Common myeloid progenitor, CD34-positive (primary cell): ENCODE measurements around the gene PHF12.

Experiments used
- CTCF ChIA-PET: fragments of 350-600 bp; sonication (Branson Sonifier 250); formaldehyde crosslinking; loops from one replicate; lab custom pipeline; 2021; ENCODE audit warnings: antibody characterized with exemption; lab: Charles Lee
- POLR2A ChIA-PET: fragments of 350-600 bp; sonication (Branson Sonifier 250); formaldehyde crosslinking; loops from one replicate; lab custom pipeline; 2021; ENCODE audit warnings: antibody characterized with exemption; lab: Charles Lee
- DNase-seq, 3 donors: peaks; one replicate each; pipeline versions ENCODE4 v3.0.0 to v3.0.0-alpha.2; 2013
- H3K27ac ChIP-seq, 2 experiments: 1 replicate in 1 of 2; 2 replicates in 1 of 2; pipeline ENCODE4 v1.7.0; 2013; ENCODE audit warnings: inconsistent platforms in 2 of 2, low read length in 2 of 2, mild to moderate bottlenecking in 2 of 2, low read depth in 1 of 2, moderate library complexity in 1 of 2; ENCODE audit not compliant: severe bottlenecking in 2 of 2, insufficient read depth in 1 of 2, poor library complexity in 1 of 2
- H3K27me3 ChIP-seq, 5 experiments: replicated peaks in 2 of 5; 1 replicate in 3 of 5; 2 replicates in 2 of 5; pipeline versions ENCODE4 v1.6.1 to v1.7.0; 2013; ENCODE audit warnings: low read length in 4 of 5, mild to moderate bottlenecking in 2 of 5, moderate library complexity in 2 of 5, inconsistent platforms in 1 of 5; ENCODE audit not compliant: insufficient read depth in 5 of 5, control insufficient read depth in 4 of 5
- H3K36me3 ChIP-seq, 4 experiments: 1 replicate in 2 of 4; 2 replicates in 2 of 4; pipeline versions ENCODE4 v1.6.1 to v1.7.0; 2013; ENCODE audit warnings: low read length in 3 of 4, control low read depth in 1 of 4, mild to moderate bottlenecking in 1 of 4; ENCODE audit not compliant: control insufficient read depth in 4 of 4, insufficient read depth in 4 of 4
- H3K4me1 ChIP-seq, 4 experiments: 1 replicate in 3 of 4; 2 replicates in 1 of 4; pipeline versions ENCODE4 v1.6.1 to v1.7.1; 2013; ENCODE audit warnings: low read length in 3 of 4, mild to moderate bottlenecking in 3 of 4, control low read depth in 1 of 4, inconsistent platforms in 1 of 4, moderate library complexity in 1 of 4; ENCODE audit not compliant: control insufficient read depth in 4 of 4, insufficient read depth in 4 of 4; ENCODE audit errors: control extremely low read depth in 1 of 4
- H3K4me3 ChIP-seq, 7 experiments: 1 replicate in 4 of 7; 2 replicates in 3 of 7; pipeline versions ENCODE4 v1.5.1 to v1.7.0; 2013; ENCODE audit warnings: mild to moderate bottlenecking in 7 of 7, low read length in 6 of 7, moderate library complexity in 6 of 7, inconsistent platforms in 2 of 7, low read depth in 2 of 7, control low read depth in 1 of 7; ENCODE audit not compliant: insufficient read depth in 4 of 7, control insufficient read depth in 1 of 7; ENCODE audit errors: extremely low read depth in 1 of 7
- H3K9me3 ChIP-seq, 5 experiments: 1 replicate in 4 of 5; 2 replicates in 1 of 5; pipeline versions ENCODE4 v1.6.1 to v1.7.1; 2013; ENCODE audit warnings: low read length in 4 of 5, mild to moderate bottlenecking in 2 of 5, inconsistent platforms in 1 of 5, low read depth in 1 of 5, moderate library complexity in 1 of 5; ENCODE audit not compliant: control insufficient read depth in 4 of 5, insufficient read depth in 2 of 5; ENCODE audit errors: control extremely low read depth in 1 of 5
- WGBS: methylation state at CpG from one replicate; pipeline ENCODE4 v1.1.5; 2013; ENCODE audit not compliant: insufficient coverage; 5-methylcytosine and 5-hydroxymethylcytosine counted together

The PHF12 gene

GRCh38 chr17:28960256-28961061, 9.1 kb upstream of the PHF12 start:
- CTCF ChIA-PET: interaction anchor here (8.5 kb wide), 1 partner anchor 154 kb away, joined by 236 read pairs; no protein-coding TSS in a partner anchor
- POLR2A ChIA-PET: no interaction called here
- Histone ChIP-seq H3K27ac (no peak overlapping the region), H3K27me3 (peaks cover 0 to 4% (median 0%) of the 10 kb centered on the region in 5 experiments), H3K4me3 (no peak overlapping the region), H3K9me3 (no peaks in the 10 kb centered on the region), H3K36me3 (no peaks in the 10 kb centered on the region), H3K4me1 (no peaks in the 10 kb centered on the region)
- WGBS: 99% methylated on average over 17 of the region's 18 CpGs
- no peak for DNase-seq

DNA sequence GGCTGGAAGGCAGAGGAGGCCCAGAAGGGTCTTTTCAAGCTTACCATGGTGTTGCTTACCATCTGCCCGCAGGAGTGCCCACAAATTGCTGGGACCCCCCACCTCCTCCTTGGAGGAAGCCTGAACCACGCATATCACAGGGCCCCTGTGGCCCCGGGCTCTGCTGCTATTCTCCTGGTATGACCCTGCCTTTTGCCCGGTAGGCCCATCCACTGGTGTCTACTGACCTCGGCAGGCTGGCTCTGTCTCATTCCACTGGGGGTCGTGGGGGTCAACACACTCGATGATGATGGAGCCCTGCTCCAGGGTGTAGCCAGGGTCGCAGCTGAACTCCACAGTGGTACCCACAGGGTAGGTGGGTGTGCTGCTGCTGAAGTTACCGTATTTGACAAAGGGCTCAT, 8.2 kb upstream of the PHF12 start:
- Histone ChIP-seq H3K4me3 (no peak overlapping the region), H3K4me1 (no peaks in the 10 kb centered on the region), H3K9me3 (no peaks in the 10 kb centered on the region), H3K27me3 (peaks cover 0 to 4% (median 0%) of the 10 kb centered on the region in 5 experiments), H3K27ac (no peak overlapping the region), H3K36me3 (no peaks in the 10 kb centered on the region)
- no peak for DNase-seq
- POLR2A ChIA-PET: no interaction called here
- CTCF ChIA-PET: interaction anchor here (0.9 to 8.5 kb wide), 3 partner anchors 14 to 155 kb away, joined by 4 to 236 read pairs (median 4); no protein-coding TSS in a partner anchor
- 98% methylated on average over 9 of the region's 9 CpGs for WGBS

- CTCF ChIA-PET: interaction anchor here (0.9 to 8.5 kb wide), 3 partner anchors 14 to 156 kb away, joined by 4 to 236 read pairs (median 4); no protein-coding TSS in a partner anchor
- Histone ChIP-seq H3K9me3 (no peaks in the 10 kb centered on the region), H3K27me3 (peaks cover 0 to 4% (median 0%) of the 10 kb centered on the region in 5 experiments), H3K27ac (no peak overlapping the region), H3K4me1 (no peaks in the 10 kb centered on the region), H3K36me3 (no peaks in the 10 kb centered on the region), H3K4me3 (no peak overlapping the region)
- 98% methylated on average over 18 of the region's 18 CpGs for WGBS
- POLR2A ChIA-PET: interaction anchor here (0.6 kb wide), 1 partner anchor 78 kb away, joined by 3 read pairs; no protein-coding TSS in a partner anchor
- DNase-seq: no peak
These were observed 7.6 kb upstream of the PHF12 start for GRCh38 chr17:28958820-28959455.

- ChIA-PET CTCF (interaction anchor here (1.1 to 8.5 kb wide), 2 partner anchors 157 to 231 kb away, joined by 3 to 236 read pairs; no protein-coding TSS in a partner anchor), POLR2A (no interaction called here)
- WGBS: 97% methylated on average over 5 of the region's 7 CpGs
- Histone ChIP-seq H3K4me3 (no peak overlapping the region), H3K4me1 (peaks cover under 1 to 6% (median 3%) of the 10 kb centered on the region in 4 experiments), H3K27ac (no peak overlapping the region), H3K36me3 (no peaks in the 10 kb centered on the region), H3K9me3 (no peaks in the 10 kb centered on the region), H3K27me3 (peaks cover 0 to 2% (median 0%) of the 10 kb centered on the region in 5 experiments)
- no peak for DNase-seq
These were observed 6.7 kb upstream of the PHF12 start for GRCh38 chr17:28957992-28958355.

DNA sequence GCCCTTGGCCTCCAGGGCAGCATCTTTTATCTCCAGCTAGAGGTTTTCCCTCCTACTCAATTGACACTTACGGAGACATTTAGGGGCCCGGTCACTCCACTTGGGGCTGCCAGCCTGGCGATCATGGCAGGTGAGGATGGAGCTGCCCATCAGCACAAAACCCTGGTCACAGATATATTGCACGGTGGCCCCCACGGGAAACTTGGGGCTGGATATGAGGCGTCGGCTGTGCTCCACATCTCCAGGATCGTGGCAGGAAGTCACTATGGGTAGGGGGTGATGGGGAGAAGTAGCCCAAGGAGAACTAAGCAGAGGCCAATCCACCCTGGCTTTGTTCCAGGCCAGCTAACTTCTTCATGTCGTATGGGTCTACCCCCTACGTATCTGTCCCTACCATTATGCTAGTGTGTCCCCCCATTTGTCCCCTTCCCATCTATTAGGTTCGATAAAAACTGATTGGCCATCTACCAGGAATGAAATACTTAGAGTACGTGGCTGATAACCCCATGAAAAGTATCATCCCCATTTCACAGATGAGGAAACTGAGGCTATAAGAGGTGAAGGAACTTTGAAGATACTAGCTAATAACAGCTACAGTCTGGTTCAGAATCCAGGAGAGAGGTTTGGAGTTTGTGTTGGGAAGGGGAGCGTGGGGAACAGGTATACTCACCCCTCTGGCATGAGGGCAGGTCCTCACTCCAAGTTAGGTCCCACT, 6.1 kb upstream of the PHF12 start:
- POLR2A ChIA-PET: no interaction called here
- 91% methylated on average over 9 of the region's 13 CpGs for WGBS
- CTCF ChIA-PET: interaction anchor here (1.1 to 1.4 kb wide), 3 partner anchors 8 to 230 kb away, joined by 3 to 7 read pairs (median 4); no protein-coding TSS in a partner anchor

GRCh38 chr17:28956861-28957260, 5.5 kb upstream of the PHF12 start:
- Histone ChIP-seq H3K27ac (no peak overlapping the region), H3K4me3 (no peak overlapping the region), H3K36me3 (no peaks in the 10 kb centered on the region), H3K4me1 (peaks cover 2 to 15% (median 11%) of the 10 kb centered on the region in 4 experiments), H3K9me3 (no peaks in the 10 kb centered on the region), H3K27me3 (peaks cover 0 to 2% (median 0%) of the 10 kb centered on the region in 5 experiments)
- ChIA-PET POLR2A (no interaction called here), CTCF (interaction anchor here (0.6 to 1.5 kb wide), 6 partner anchors 9 to 230 kb away, joined by 3 to 7 read pairs (median 3); no protein-coding TSS in a partner anchor)
- DNase-seq: no peak
- WGBS: 94% methylated on average over 3 of the region's 3 CpGs

More for the DNA sequence above, 6.1 kb upstream of the PHF12 start:
- Histone ChIP-seq H3K27me3 (peaks cover 0 to 2% (median 0%) of the 10 kb centered on the region in 5 experiments), H3K27ac (no peak overlapping the region), H3K4me3 (no peak overlapping the region), H3K4me1 (peaks cover 2 to 12% (median 9%) of the 10 kb centered on the region in 4 experiments), H3K36me3 (no peaks in the 10 kb centered on the region), H3K9me3 (no peaks in the 10 kb centered on the region)
- DNase-seq: no peak
